ENCODE results near the gene MAN2C1.
A peak's percentile ranks its signal among the peaks of the same experiment; 100 is the strongest.
"Not testable (repeated sequence)": the region's sequence is repeated elsewhere in the genome, so short reads cannot be mapped to it uniquely, and the experiment has no call there.

MAN2C1 gene

GRCh38 chr15:75313116-75313845 is 55.1 kb downstream of the MAN2C1 start:
- H3K36me3 ChIP-seq (ENCODE audit: insufficient read depth): no peaks in the 10 kb centered on the region
- H3K27me3 ChIP-seq (ENCODE audit: insufficient read depth, low read depth): no peaks in the 10 kb centered on the region
- H3K79me2 ChIP-seq (ENCODE audit: insufficient read depth, low read depth): no peaks in the 10 kb centered on the region
- H3K4me3 ChIP-seq (IDR thresholded peaks at IDR 0.05; ENCODE audit: insufficient read depth, low read depth, low read length): no peak overlapping the region
- H3K4me1 ChIP-seq (ENCODE audit: low read depth, poor library complexity, severe bottlenecking): no peaks in the 10 kb centered on the region
- H3K9ac ChIP-seq: no peak overlapping the region
- no peak for TF ChIP-seq CTCF (conservative IDR thresholded peaks at IDR 0.05; ENCODE audit: low read depth, low read length)
- no peaks in the 10 kb centered on the region for H4K20me1 ChIP-seq (ENCODE audit: insufficient read depth)
- H3K27ac ChIP-seq: no peak overlapping the region
- H2AFZ ChIP-seq (ENCODE audit: low read depth): no peak overlapping the region
- H3K4me2 ChIP-seq: no peak overlapping the region

- not testable (repeated sequence) for H2AFZ ChIP-seq (ENCODE audit: low read depth)
These were observed 55.9 kb downstream of the MAN2C1 start for GRCh38 chr15:75312548-75312947.

GRCh38 chr15:75309711-75310110 is 58.7 kb downstream of the MAN2C1 start:
- no peaks in the 10 kb centered on the region for H3K4me1 ChIP-seq (ENCODE audit: low read depth, poor library complexity, severe bottlenecking)
- no peaks in the 10 kb centered on the region for H4K20me1 ChIP-seq (ENCODE audit: insufficient read depth)
- H3K4me2 ChIP-seq: no peak overlapping the region
- TF ChIP-seq CTCF (conservative IDR thresholded peaks at IDR 0.05; ENCODE audit: low read depth, low read length): no peak
- no peak overlapping the region for H3K9ac ChIP-seq
- no peaks in the 10 kb centered on the region for H3K79me2 ChIP-seq (ENCODE audit: insufficient read depth, low read depth)
- H3K36me3 ChIP-seq (ENCODE audit: insufficient read depth): no peaks in the 10 kb centered on the region
- H3K27me3 ChIP-seq (ENCODE audit: insufficient read depth, low read depth): no peaks in the 10 kb centered on the region
- no peak overlapping the region for H3K4me3 ChIP-seq (IDR thresholded peaks at IDR 0.05; ENCODE audit: insufficient read depth, low read depth, low read length)
- no peak overlapping the region for H3K27ac ChIP-seq
- no peak overlapping the region for H2AFZ ChIP-seq (ENCODE audit: low read depth)

More at GRCh38 chr15:75312548-75312947, 55.9 kb downstream of the MAN2C1 start:
- not testable (repeated sequence) for H3K36me3 ChIP-seq (ENCODE audit: insufficient read depth); H3K4me2 ChIP-seq; H3K9ac ChIP-seq; H3K4me1 ChIP-seq (ENCODE audit: low read depth, poor library complexity, severe bottlenecking); H3K27me3 ChIP-seq (ENCODE audit: insufficient read depth, low read depth); H3K4me3 ChIP-seq (IDR thresholded peaks at IDR 0.05; ENCODE audit: insufficient read depth, low read depth, low read length); H3K79me2 ChIP-seq (ENCODE audit: insufficient read depth, low read depth); H4K20me1 ChIP-seq (ENCODE audit: insufficient read depth); H3K27ac ChIP-seq

- H3K4me3 ChIP-seq (IDR thresholded peaks at IDR 0.05; ENCODE audit: insufficient read depth, low read depth, low read length): no peak overlapping the region
- H3K4me2 ChIP-seq: no peak overlapping the region
- peak; percentile 42 for TF ChIP-seq CTCF (conservative IDR thresholded peaks at IDR 0.05; ENCODE audit: low read depth, low read length)
These were observed 60.5 kb downstream of the MAN2C1 start for GRCh38 chr15:75307778-75308390.

GRCh38 chr15:75306188-75306587 is 62.2 kb downstream of the MAN2C1 start:
- H3K4me2 ChIP-seq: no peak overlapping the region
- H3K4me1 ChIP-seq (ENCODE audit: low read depth, poor library complexity, severe bottlenecking): no peaks in the 10 kb centered on the region
- H2AFZ ChIP-seq (ENCODE audit: low read depth): no peak overlapping the region
- no peaks in the 10 kb centered on the region for H3K79me2 ChIP-seq (ENCODE audit: insufficient read depth, low read depth)
- no peak for TF ChIP-seq CTCF (conservative IDR thresholded peaks at IDR 0.05; ENCODE audit: low read depth, low read length)
- no peaks in the 10 kb centered on the region for H4K20me1 ChIP-seq (ENCODE audit: insufficient read depth)
- H3K27ac ChIP-seq: no peak overlapping the region
- H3K27me3 ChIP-seq (ENCODE audit: insufficient read depth, low read depth): no peaks in the 10 kb centered on the region
- no peak overlapping the region for H3K4me3 ChIP-seq (IDR thresholded peaks at IDR 0.05; ENCODE audit: insufficient read depth, low read depth, low read length)
- H3K9ac ChIP-seq: no peak overlapping the region
- H3K36me3 ChIP-seq (ENCODE audit: insufficient read depth): no peaks in the 10 kb centered on the region

More at GRCh38 chr15:75307778-75308390, 60.5 kb downstream of the MAN2C1 start:
- Histone ChIP-seq H3K27ac (no peak overlapping the region), H2AFZ (ENCODE audit: low read depth) (no peak overlapping the region), H3K79me2 (ENCODE audit: insufficient read depth, low read depth) (no peaks in the 10 kb centered on the region), H3K27me3 (ENCODE audit: insufficient read depth, low read depth) (no peaks in the 10 kb centered on the region), H4K20me1 (ENCODE audit: insufficient read depth) (no peaks in the 10 kb centered on the region), H3K9ac (no peak overlapping the region), H3K4me1 (ENCODE audit: low read depth, poor library complexity, severe bottlenecking) (no peaks in the 10 kb centered on the region), H3K36me3 (ENCODE audit: insufficient read depth) (no peaks in the 10 kb centered on the region)

All from KMS-11 (cell line).